ENCODE measurements around the gene SIL1.

GRCh38 chr5:138968601-138969000 is 229.6 kb downstream of the SIL1 start:
- TF ChIP-seq POLR2AphosphoS5 (IDR thresholded peaks at IDR 0.05; ENCODE audit: low read depth, low read length) (no peak), EP300 (IDR thresholded peaks at IDR 0.05; ENCODE audit: borderline replicate concordance in 1 of 2, low read depth in 2 of 2, low read length in 2 of 2) (no peak), SUZ12 (IDR thresholded peaks at IDR 0.05; ENCODE audit: low read length) (no peak), CTCF (IDR thresholded peaks at IDR 0.05; ENCODE audit: control extremely low read depth in 1 of 3, insufficient read depth in 1 of 3, low read depth in 1 of 3, low read length in 3 of 3) (no peak), CTBP2 (IDR thresholded peaks at IDR 0.05; ENCODE audit: borderline replicate concordance, insufficient read depth, insufficient read length, low read length) (no peak), POLR2A (IDR thresholded peaks at IDR 0.05; ENCODE audit: control extremely low read depth in 1 of 2, low read depth in 2 of 2, low read length in 2 of 2) (no peak), CBX8 (IDR thresholded peaks at IDR 0.05; ENCODE audit: borderline replicate concordance, low read depth, low read length) (no peak), YY1 (IDR thresholded peaks at IDR 0.05; ENCODE audit: low read depth, low read length) (no peak), RAD21 (IDR thresholded peaks at IDR 0.05 in 1 of 2, conservative IDR thresholded peaks at IDR 0.05 in 1 of 2; ENCODE audit: low read depth in 2 of 2, low read length in 2 of 2) (no peak), ZNF274 (IDR thresholded peaks at IDR 0.05; ENCODE audit: borderline replicate concordance, extremely low read depth, low read length) (no peak), TCF12 (IDR thresholded peaks at IDR 0.05; ENCODE audit: low read depth, low read length) (no peak)
